CD8-positive, alpha-beta memory T cell (primary cell): ENCODE data around the gene CCL13. TPM values are rescaled to one million over a fixed set of nuclear protein-coding genes. Genes with fewer than 3 reads are reported as not detected.

Experiments used
- CTCF ChIA-PET: fragments of 350-600 bp; sonication (Branson Sonifier 250); formaldehyde crosslinking; loops from one replicate; lab custom pipeline; 2021; ENCODE audit warnings: antibody characterized with exemption; lab: Charles Lee
- POLR2A ChIA-PET: fragments of 350-600 bp; sonication (Branson Sonifier 250); formaldehyde crosslinking; loops from one replicate; lab custom pipeline; 2021; ENCODE audit warnings: antibody characterized with exemption; lab: Charles Lee
- DNase-seq, 5 donors: peaks; one replicate each; pipeline versions ENCODE4 v3.0.0 to v3.0.0-alpha.2; 2020 to 2022; ENCODE audit warnings: mixed read lengths in 1 of 5
- H3K27ac ChIP-seq: one replicate; pipeline ENCODE4 v1.7.0; 2013; ENCODE audit warnings: low read depth, mild to moderate bottlenecking, low read length, moderate library complexity
- H3K27me3 ChIP-seq: 2 replicates; pipeline ENCODE4 v1.7.0; 2013; ENCODE audit warnings: low read length, mild to moderate bottlenecking; ENCODE audit not compliant: insufficient read depth, poor library complexity, severe bottlenecking
- H3K36me3 ChIP-seq: 2 replicates; pipeline ENCODE4 v1.7.0; 2013; ENCODE audit warnings: mild to moderate bottlenecking, low read length, moderate library complexity; ENCODE audit not compliant: insufficient read depth
- H3K4me1 ChIP-seq: 2 replicates; pipeline ENCODE4 v1.7.0; 2013; ENCODE audit warnings: mild to moderate bottlenecking, low read length, moderate library complexity; ENCODE audit not compliant: insufficient read depth
- H3K4me3 ChIP-seq: 2 replicates; pipeline ENCODE4 v1.7.0; 2013; ENCODE audit warnings: mild to moderate bottlenecking, low read length
- H3K9me3 ChIP-seq: 2 replicates; pipeline ENCODE4 v1.7.0; 2013; ENCODE audit warnings: mild to moderate bottlenecking, low read length
- H3K27ac Mint-ChIP-seq, 8 donors: one replicate each; pipeline ENCODE4 v1.8.0; 2020 to 2021; ENCODE audit warnings: mixed read lengths in 8 of 8, mild to moderate bottlenecking in 6 of 8, inconsistent platforms in 3 of 8, moderate library complexity in 3 of 8
- H3K27me3 Mint-ChIP-seq, 2 donors: one replicate each; pipeline ENCODE4 v1.8.0; 2020 to 2021; ENCODE audit warnings: mixed read lengths in 2 of 2, mild to moderate bottlenecking in 1 of 2, moderate library complexity in 1 of 2
- H3K36me3 Mint-ChIP-seq, 3 donors: one replicate each; pipeline ENCODE4 v1.8.0; 2020 to 2021; ENCODE audit warnings: mixed read lengths in 3 of 3, inconsistent platforms in 1 of 3, mild to moderate bottlenecking in 1 of 3
- H3K4me1 Mint-ChIP-seq, 3 donors: one replicate each; pipeline ENCODE4 v1.8.0; 2020 to 2021; ENCODE audit warnings: mixed read lengths in 3 of 3, inconsistent platforms in 1 of 3, mild to moderate bottlenecking in 1 of 3
- H3K4me3 Mint-ChIP-seq, 7 donors: one replicate each; pipeline ENCODE4 v1.8.0; 2020 to 2021; ENCODE audit warnings: mixed read lengths in 7 of 7, mild to moderate bottlenecking in 6 of 7, moderate library complexity in 4 of 7, inconsistent platforms in 2 of 7
- H3K9me3 Mint-ChIP-seq, 5 donors: one replicate each; pipeline ENCODE4 v1.8.0; 2020 to 2022; ENCODE audit warnings: mixed read lengths in 5 of 5, mild to moderate bottlenecking in 3 of 5, moderate library complexity in 2 of 5, inconsistent platforms in 1 of 5
- polyA plus RNA-seq: library from polyadenylated mRNA; unstranded; fragments of 300-500 nt; fragmentation: Illumina TruSeq; gene quantifications from one replicate; pipeline ENCODE4 v1.2.3, GENCODE V29; 2021
- total RNA-seq, 2 experiments: library from RNA; stranded (reverse); gene quantifications; one replicate each; pipeline ENCODE4 v1.2.3, GENCODE V29; 2021

The CCL13 gene
- total and polyA plus RNA-seq, 3 experiments from 2014 or later, result not detected

- Histone ChIP-seq H3K4me3 (no peak overlapping the region), H3K27me3 (no peaks in the 10 kb centered on the region), H3K9me3 (no peaks in the 10 kb centered on the region), H3K36me3 (no peaks in the 10 kb centered on the region), H3K27ac (no peak overlapping the region), H3K4me1 (no peaks in the 10 kb centered on the region)
- ChIA-PET CTCF (no interaction called here), POLR2A (no interaction called here)
- peaks cover 5 to 7% (median 6%) of the 10 kb centered on the region in 3 donors for H3K4me1 Mint-ChIP-seq
- no peaks in the 10 kb centered on the region for H3K36me3 Mint-ChIP-seq
- H3K27me3 Mint-ChIP-seq, result peaks cover 6 to 44% of the 10 kb centered on the region in 2 donors
- H3K9me3 Mint-ChIP-seq, result no peaks in the 10 kb centered on the region
- no peak overlapping the region for H3K4me3 Mint-ChIP-seq
- no peak for DNase-seq
- H3K27ac Mint-ChIP-seq, result no peak overlapping the region
Observed at GRCh38 chr17:34364751-34365150, 8.5 kb downstream of the CCL13 start.

- no peak for DNase-seq
- no peaks in the 10 kb centered on the region for H3K9me3 ChIP-seq
- Mint-ChIP-seq H3K4me1 (peaks cover 5 to 7% (median 6%) of the 10 kb centered on the region in 3 donors), H3K4me3 (no peak overlapping the region), H3K27ac (no peak overlapping the region), H3K36me3 (no peaks in the 10 kb centered on the region), H3K9me3 (no peaks in the 10 kb centered on the region), H3K27me3 (peaks cover 6 to 43% of the 10 kb centered on the region in 2 donors)
- H3K27ac ChIP-seq, result no peak overlapping the region
- H3K4me3 ChIP-seq, result no peak overlapping the region
- ChIA-PET POLR2A (no interaction called here), CTCF (no interaction called here)
- no peaks in the 10 kb centered on the region for H3K4me1 ChIP-seq
- no peaks in the 10 kb centered on the region for H3K36me3 ChIP-seq
- H3K27me3 ChIP-seq, result no peaks in the 10 kb centered on the region
Observed at GRCh38 chr17:34365340-34365739, 9.1 kb downstream of the CCL13 start.

- Histone ChIP-seq H3K9me3 (no peaks in the 10 kb centered on the region), H3K27me3 (no peaks in the 10 kb centered on the region), H3K4me3 (no peak overlapping the region), H3K27ac (no peak overlapping the region), H3K36me3 (no peaks in the 10 kb centered on the region), H3K4me1 (no peaks in the 10 kb centered on the region)
- Mint-ChIP-seq H3K27ac (no peak overlapping the region), H3K36me3 (no peaks in the 10 kb centered on the region), H3K9me3 (no peaks in the 10 kb centered on the region), H3K4me1 (peaks cover 5 to 7% (median 6%) of the 10 kb centered on the region in 3 donors), H3K27me3 (peaks cover 6 to 41% of the 10 kb centered on the region in 2 donors), H3K4me3 (no peak overlapping the region)
- DNase-seq, result no peak
- CTCF ChIA-PET, result no interaction called here
- POLR2A ChIA-PET, result no interaction called here
Observed at GRCh38 chr17:34366010-34366409, 9.7 kb downstream of the CCL13 start.

- ChIA-PET CTCF (no interaction called here), POLR2A (no interaction called here)
- Mint-ChIP-seq H3K9me3 (no peaks in the 10 kb centered on the region), H3K4me3 (no peak overlapping the region), H3K27me3 (peaks cover 6 to 37% of the 10 kb centered on the region in 2 donors), H3K36me3 (no peaks in the 10 kb centered on the region), H3K4me1 (peaks cover 5 to 7% (median 6%) of the 10 kb centered on the region in 3 donors), H3K27ac (no peak overlapping the region)
- H3K36me3 ChIP-seq, result no peaks in the 10 kb centered on the region
- no peak overlapping the region for H3K27ac ChIP-seq
- DNase-seq, result no peak
- no peaks in the 10 kb centered on the region for H3K4me1 ChIP-seq
- no peaks in the 10 kb centered on the region for H3K27me3 ChIP-seq
- no peak overlapping the region for H3K4me3 ChIP-seq
- H3K9me3 ChIP-seq, result no peaks in the 10 kb centered on the region
Observed at GRCh38 chr17:34366529-34367107, 10.3 kb downstream of the CCL13 start.

- ChIA-PET POLR2A (no interaction called here), CTCF (no interaction called here)
- H3K27me3 Mint-ChIP-seq, result peaks cover 6 to 31% of the 10 kb centered on the region in 2 donors
- H3K27ac Mint-ChIP-seq, result no peak overlapping the region
- H3K9me3 Mint-ChIP-seq, result no peaks in the 10 kb centered on the region
- H3K4me3 Mint-ChIP-seq, result no peak overlapping the region
- Histone ChIP-seq H3K4me3 (no peak overlapping the region), H3K27ac (no peak overlapping the region), H3K36me3 (no peaks in the 10 kb centered on the region), H3K9me3 (no peaks in the 10 kb centered on the region), H3K27me3 (no peaks in the 10 kb centered on the region), H3K4me1 (no peaks in the 10 kb centered on the region)
- no peaks in the 10 kb centered on the region for H3K36me3 Mint-ChIP-seq
- H3K4me1 Mint-ChIP-seq, result peaks cover 5 to 7% (median 6%) of the 10 kb centered on the region in 3 donors
- no peak for DNase-seq
Observed at GRCh38 chr17:34367486-34368195, 11.4 kb downstream of the CCL13 start.

- Mint-ChIP-seq H3K36me3 (no peaks in the 10 kb centered on the region), H3K27ac (no peak overlapping the region), H3K9me3 (no peaks in the 10 kb centered on the region), H3K4me3 (no peak overlapping the region), H3K27me3 (peaks cover 4 to 25% of the 10 kb centered on the region in 2 donors), H3K4me1 (peaks cover 5 to 7% (median 6%) of the 10 kb centered on the region in 3 donors)
- Histone ChIP-seq H3K27ac (no peak overlapping the region), H3K9me3 (no peaks in the 10 kb centered on the region), H3K4me3 (no peak overlapping the region), H3K4me1 (no peaks in the 10 kb centered on the region), H3K36me3 (no peaks in the 10 kb centered on the region), H3K27me3 (no peaks in the 10 kb centered on the region)
- DNase-seq, result no peak
- ChIA-PET POLR2A (no interaction called here), CTCF (no interaction called here)
Observed at GRCh38 chr17:34368196-34368945, 12.1 kb downstream of the CCL13 start.

GRCh38 chr17:34368946-34369500 lies 12.7 kb downstream of the CCL13 start:
- Mint-ChIP-seq H3K27ac (no peak overlapping the region), H3K4me1 (peaks cover 5 to 7% (median 6%) of the 10 kb centered on the region in 3 donors), H3K27me3 (peaks cover 4 to 20% of the 10 kb centered on the region in 2 donors), H3K4me3 (no peak overlapping the region), H3K36me3 (no peaks in the 10 kb centered on the region), H3K9me3 (no peaks in the 10 kb centered on the region)
- ChIA-PET CTCF (no interaction called here), POLR2A (no interaction called here)
- Histone ChIP-seq H3K27ac (no peak overlapping the region), H3K36me3 (no peaks in the 10 kb centered on the region), H3K9me3 (no peaks in the 10 kb centered on the region), H3K4me3 (no peak overlapping the region), H3K27me3 (no peaks in the 10 kb centered on the region), H3K4me1 (no peaks in the 10 kb centered on the region)
- no peak for DNase-seq

GRCh38 chr17:34369571-34369970 lies 13.3 kb downstream of the CCL13 start:
- CTCF ChIA-PET, result no interaction called here

More at GRCh38 chr17:34369571-34369970, 13.3 kb downstream of the CCL13 start:
- H3K27me3 ChIP-seq, result no peaks in the 10 kb centered on the region
- no peaks in the 10 kb centered on the region for H3K9me3 ChIP-seq
- Mint-ChIP-seq H3K27ac (no peak overlapping the region), H3K36me3 (no peaks in the 10 kb centered on the region), H3K27me3 (peaks cover 4 to 16% of the 10 kb centered on the region in 2 donors), H3K4me1 (peaks cover 5 to 7% (median 6%) of the 10 kb centered on the region in 3 donors), H3K9me3 (no peaks in the 10 kb centered on the region), H3K4me3 (no peak overlapping the region)
- no peak for DNase-seq
- POLR2A ChIA-PET, result no interaction called here
- H3K36me3 ChIP-seq, result no peaks in the 10 kb centered on the region
- no peak overlapping the region for H3K27ac ChIP-seq
- H3K4me3 ChIP-seq, result no peak overlapping the region
- no peaks in the 10 kb centered on the region for H3K4me1 ChIP-seq
